Mucosa of rectum (tissue), 2 donors: ENCODE data around the gene CDH13.

Experiments used
- H3K27ac ChIP-seq, 2 donors: one replicate each; pipeline ENCODE4 v1.7.0; 2013; ENCODE audit warnings: inconsistent platforms in 2 of 2, low read depth in 2 of 2, low read length in 2 of 2
- H3K27me3 ChIP-seq, 2 donors: one replicate each; pipeline ENCODE4 v1.7.0; 2013; ENCODE audit warnings: low read length in 2 of 2; ENCODE audit not compliant: control insufficient read depth in 2 of 2, insufficient read depth in 2 of 2
- H3K36me3 ChIP-seq, 2 donors: one replicate each; pipeline ENCODE4 v1.7.0; 2013; ENCODE audit warnings: low read length in 2 of 2; ENCODE audit not compliant: control insufficient read depth in 2 of 2, insufficient read depth in 2 of 2
- H3K4me1 ChIP-seq, 2 donors: one replicate each; pipeline ENCODE4 v1.7.0; 2013; ENCODE audit warnings: low read length in 2 of 2, mild to moderate bottlenecking in 1 of 2; ENCODE audit not compliant: control insufficient read depth in 2 of 2, insufficient read depth in 2 of 2
- H3K4me3 ChIP-seq, 2 donors: one replicate each; pipeline ENCODE4 v1.7.0; 2013; ENCODE audit warnings: low read length in 2 of 2
- H3K9ac ChIP-seq, 2 donors: one replicate each; pipeline ENCODE4 v1.7.0; 2013; ENCODE audit warnings: low read length in 2 of 2, low read depth in 1 of 2, mild to moderate bottlenecking in 1 of 2
- H3K9me3 ChIP-seq, 2 donors: one replicate each; pipeline ENCODE4 v1.7.0; 2013; ENCODE audit warnings: low read length in 2 of 2; ENCODE audit not compliant: control insufficient read depth in 2 of 2
- donor health status: healthy.
- donor health status: Normal muscosa, but diverticular disease.

The CDH13 gene

GRCh38 chr16:83066011-83066410 lies 439.2 kb downstream of the CDH13 start:
- Histone ChIP-seq H3K36me3 (no peaks in the 10 kb centered on the region), H3K4me1 (no peaks in the 10 kb centered on the region), H3K9me3 (no peaks in the 10 kb centered on the region), H3K9ac (no peak overlapping the region), H3K27me3 (no peaks in the 10 kb centered on the region), H3K27ac (no peak overlapping the region), H3K4me3 (no peak overlapping the region)

- Histone ChIP-seq H3K27ac (no peak overlapping the region), H3K4me1 (no peaks in the 10 kb centered on the region), H3K36me3 (no peaks in the 10 kb centered on the region), H3K9me3 (no peaks in the 10 kb centered on the region), H3K9ac (no peak overlapping the region), H3K4me3 (no peak overlapping the region), H3K27me3 (no peaks in the 10 kb centered on the region)
These were observed 440.1 kb downstream of the CDH13 start for GRCh38 chr16:83066881-83067280.

GRCh38 chr16:83068686-83069085 lies 441.9 kb downstream of the CDH13 start:
- Histone ChIP-seq H3K27ac (no peak overlapping the region), H3K4me3 (no peak overlapping the region), H3K9ac (no peak overlapping the region), H3K4me1 (no peaks in the 10 kb centered on the region), H3K9me3 (no peaks in the 10 kb centered on the region), H3K36me3 (no peaks in the 10 kb centered on the region), H3K27me3 (no peaks in the 10 kb centered on the region)

GRCh38 chr16:83070416-83071209 lies 443.8 kb downstream of the CDH13 start:
- Histone ChIP-seq H3K4me1 (no peaks in the 10 kb centered on the region), H3K27ac (no peak overlapping the region), H3K9ac (no peak overlapping the region), H3K36me3 (no peaks in the 10 kb centered on the region), H3K27me3 (peaks cover 0 to 2% of the 10 kb centered on the region in 2 donors), H3K4me3 (no peak overlapping the region), H3K9me3 (no peaks in the 10 kb centered on the region)

GRCh38 chr16:83075956-83076355 lies 449.2 kb downstream of the CDH13 start:
- no peaks in the 10 kb centered on the region for H3K9me3 ChIP-seq
- no peak overlapping the region for H3K9ac ChIP-seq
- no peak overlapping the region for H3K27ac ChIP-seq
- no peak overlapping the region for H3K4me3 ChIP-seq
- H3K36me3 ChIP-seq = no peaks in the 10 kb centered on the region
- peaks cover 0 to 2% of the 10 kb centered on the region in 2 donors for H3K27me3 ChIP-seq
- no peaks in the 10 kb centered on the region for H3K4me1 ChIP-seq

- no peak overlapping the region for H3K27ac ChIP-seq
- no peaks in the 10 kb centered on the region for H3K36me3 ChIP-seq
- no peak overlapping the region for H3K4me3 ChIP-seq
- H3K9ac ChIP-seq = no peak overlapping the region
- H3K9me3 ChIP-seq = no peaks in the 10 kb centered on the region
- no peaks in the 10 kb centered on the region for H3K27me3 ChIP-seq
- no peaks in the 10 kb centered on the region for H3K4me1 ChIP-seq
These were observed 456.6 kb downstream of the CDH13 start for GRCh38 chr16:83083361-83083760.

- H3K4me1 ChIP-seq = no peaks in the 10 kb centered on the region
These were observed 458.9 kb downstream of the CDH13 start for GRCh38 chr16:83085660-83086059.

GRCh38 chr16:83095941-83096692 lies 469.3 kb downstream of the CDH13 start:
- H3K27me3 ChIP-seq = no peaks in the 10 kb centered on the region
- H3K9ac ChIP-seq = no peak overlapping the region
- H3K36me3 ChIP-seq = no peaks in the 10 kb centered on the region
- H3K4me3 ChIP-seq = no peak overlapping the region
- no peak overlapping the region for H3K27ac ChIP-seq
- H3K9me3 ChIP-seq = peaks cover 0 to 2% of the 10 kb centered on the region in 2 donors
- no peaks in the 10 kb centered on the region for H3K4me1 ChIP-seq

More at GRCh38 chr16:83085660-83086059, 458.9 kb downstream of the CDH13 start:
- H3K27ac ChIP-seq = no peak overlapping the region
- H3K9ac ChIP-seq = no peak overlapping the region
- H3K27me3 ChIP-seq = no peaks in the 10 kb centered on the region
- no peaks in the 10 kb centered on the region for H3K36me3 ChIP-seq
- H3K4me3 ChIP-seq = no peak overlapping the region
- H3K9me3 ChIP-seq = no peaks in the 10 kb centered on the region

- Histone ChIP-seq H3K36me3 (no peaks in the 10 kb centered on the region), H3K4me3 (no peak overlapping the region), H3K4me1 (no peaks in the 10 kb centered on the region), H3K27ac (no peak overlapping the region), H3K9ac (no peak overlapping the region), H3K27me3 (no peaks in the 10 kb centered on the region), H3K9me3 (peaks cover 0 to 2% of the 10 kb centered on the region in 2 donors)
These were observed 471.8 kb downstream of the CDH13 start for GRCh38 chr16:83098536-83098935.

- Histone ChIP-seq H3K4me1 (no peaks in the 10 kb centered on the region), H3K27ac (no peak overlapping the region), H3K4me3 (no peak overlapping the region), H3K9me3 (peaks cover 0 to 2% of the 10 kb centered on the region in 2 donors), H3K27me3 (no peaks in the 10 kb centered on the region), H3K9ac (no peak overlapping the region), H3K36me3 (no peaks in the 10 kb centered on the region)
These were observed 473.9 kb downstream of the CDH13 start for GRCh38 chr16:83100679-83101078.
